ENCODE data around the gene CCDC88A.

DNA sequence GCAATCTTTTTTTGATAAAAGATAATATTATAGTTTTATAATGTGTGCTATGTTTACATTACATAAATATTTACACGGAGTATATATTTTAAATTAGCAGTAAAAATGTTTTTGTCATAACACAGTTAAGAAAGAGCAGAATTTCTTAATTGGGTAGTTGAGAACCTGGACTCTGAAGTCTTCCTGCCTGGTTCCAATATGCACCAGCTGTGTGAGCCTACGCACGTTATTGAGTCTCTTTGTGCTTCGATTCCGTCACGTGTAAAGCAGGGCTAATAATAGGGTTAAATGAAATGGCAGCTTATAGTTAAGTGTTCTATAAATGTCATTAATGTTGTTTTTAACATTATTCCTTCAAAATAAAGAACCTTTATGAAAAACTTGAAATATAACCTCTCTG is 1.2 kb upstream of the CCDC88A start:
- TF ChIP-seq, protein P1, sequence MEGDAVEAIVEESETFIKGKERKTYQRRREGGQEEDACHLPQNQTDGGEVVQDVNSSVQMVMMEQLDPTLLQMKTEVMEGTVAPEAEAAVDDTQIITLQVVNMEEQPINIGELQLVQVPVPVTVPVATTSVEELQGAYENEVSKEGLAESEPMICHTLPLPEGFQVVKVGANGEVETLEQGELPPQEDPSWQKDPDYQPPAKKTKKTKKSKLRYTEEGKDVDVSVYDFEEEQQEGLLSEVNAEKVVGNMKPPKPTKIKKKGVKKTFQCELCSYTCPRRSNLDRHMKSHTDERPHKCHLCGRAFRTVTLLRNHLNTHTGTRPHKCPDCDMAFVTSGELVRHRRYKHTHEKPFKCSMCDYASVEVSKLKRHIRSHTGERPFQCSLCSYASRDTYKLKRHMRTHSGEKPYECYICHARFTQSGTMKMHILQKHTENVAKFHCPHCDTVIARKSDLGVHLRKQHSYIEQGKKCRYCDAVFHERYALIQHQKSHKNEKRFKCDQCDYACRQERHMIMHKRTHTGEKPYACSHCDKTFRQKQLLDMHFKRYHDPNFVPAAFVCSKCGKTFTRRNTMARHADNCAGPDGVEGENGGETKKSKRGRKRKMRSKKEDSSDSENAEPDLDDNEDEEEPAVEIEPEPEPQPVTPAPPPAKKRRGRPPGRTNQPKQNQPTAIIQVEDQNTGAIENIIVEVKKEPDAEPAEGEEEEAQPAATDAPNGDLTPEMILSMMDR (conservative IDR thresholded peaks at IDR 0.05; ENCODE audit: low read length) = no peak
- TF ChIP-seq EZH2phosphoT487 (IDR thresholded peaks at IDR 0.05; ENCODE audit: borderline replicate concordance, low read depth, low read length) = no peak
